H9 (cell line): Measurements from ENCODE around the gene ATP11B. TPM values are rescaled to one million over a fixed set of nuclear protein-coding genes. Genes with fewer than 3 reads are reported as not detected.

Source experiments
- DNase-seq: peaks from one replicate; pipeline ENCODE4 v3.0.0-alpha.2; 2017
- H2AFZ ChIP-seq: one replicate; pipeline ENCODE4 v1.6.1; 2013; ENCODE audit warnings: mild to moderate bottlenecking, low read length, control low read depth, moderate library complexity
- H2AK5ac ChIP-seq: 2 replicates; pipeline ENCODE4 v1.6.1; 2013; ENCODE audit warnings: low read length, control low read depth, mixed read lengths; ENCODE audit not compliant: insufficient read length
- H2BK120ac ChIP-seq: one replicate; pipeline ENCODE4 v1.6.1; 2013; ENCODE audit warnings: low read depth, mild to moderate bottlenecking, low read length, control low read depth, inconsistent platforms; ENCODE audit not compliant: poor library complexity, severe bottlenecking
- H2BK12ac ChIP-seq: 2 replicates; pipeline ENCODE4 v1.6.1; 2013; ENCODE audit warnings: low read length, control low read depth, mixed read lengths, low read depth; ENCODE audit not compliant: insufficient read length
- H2BK15ac ChIP-seq: 2 replicates; pipeline ENCODE4 v1.6.1; 2013; ENCODE audit warnings: low read depth, low read length, control low read depth
- H2BK20ac ChIP-seq: one replicate; pipeline ENCODE4 v1.6.1; 2013; ENCODE audit warnings: low read depth, mild to moderate bottlenecking, low read length, control low read depth, inconsistent platforms; ENCODE audit not compliant: poor library complexity, severe bottlenecking
- H2BK5ac ChIP-seq: 2 replicates; pipeline ENCODE4 v1.6.1; 2013; ENCODE audit warnings: low read length, control low read depth, mixed read lengths; ENCODE audit not compliant: insufficient read length
- H3K14ac ChIP-seq: 2 replicates; pipeline ENCODE4 v1.6.1; 2013; ENCODE audit warnings: low read length, control low read depth; ENCODE audit not compliant: insufficient read depth
- H3K18ac ChIP-seq: 2 replicates; pipeline ENCODE4 v1.6.1; 2013; ENCODE audit warnings: low read depth, mild to moderate bottlenecking, mixed read lengths, low read length, control low read depth; ENCODE audit not compliant: insufficient read length
- H3K23ac ChIP-seq: 2 replicates; pipeline ENCODE4 v1.6.1; 2013; ENCODE audit warnings: low read length, control low read depth, mixed read lengths, low read depth; ENCODE audit not compliant: insufficient read length
- H3K23me2 ChIP-seq: 2 replicates; pipeline ENCODE4 v1.6.1; 2013; ENCODE audit warnings: low read depth, mild to moderate bottlenecking, mixed read lengths, low read length, control low read depth; ENCODE audit not compliant: insufficient read length, poor library complexity, severe bottlenecking
- H3K27ac ChIP-seq: 2 replicates; pipeline ENCODE4 v1.5.1; 2013; ENCODE audit warnings: low read length, control low read depth, mixed read lengths, low read depth; ENCODE audit not compliant: insufficient read length
- H3K27me3 ChIP-seq: 2 replicates; pipeline ENCODE4 v1.6.1; 2013; ENCODE audit warnings: low read length, control low read depth, inconsistent platforms; ENCODE audit not compliant: insufficient read depth
- H3K4ac ChIP-seq: 2 replicates; pipeline ENCODE4 v1.6.1; 2013; ENCODE audit warnings: low read depth, mild to moderate bottlenecking, control low read depth, inconsistent platforms, low read length, moderate library complexity
- H3K4me1 ChIP-seq: 2 replicates; pipeline ENCODE4 v1.6.1; 2013; ENCODE audit warnings: low read length, control low read depth, inconsistent platforms; ENCODE audit not compliant: insufficient read depth
- H3K4me2 ChIP-seq: 2 replicates; pipeline ENCODE4 v1.6.1; 2013; ENCODE audit warnings: low read length, control low read depth, mixed read lengths; ENCODE audit not compliant: insufficient read length, insufficient read depth
- H3K56ac ChIP-seq: 2 replicates; pipeline ENCODE4 v1.6.1; 2013; ENCODE audit warnings: low read depth, mild to moderate bottlenecking, mixed read lengths, low read length, control low read depth; ENCODE audit not compliant: insufficient read length
- H3K79me1 ChIP-seq: 2 replicates; pipeline ENCODE4 v1.6.1; 2013; ENCODE audit warnings: low read depth, mild to moderate bottlenecking, moderate library complexity, low read length, control low read depth, inconsistent platforms; ENCODE audit not compliant: insufficient read depth, poor library complexity, severe bottlenecking
- H3K79me2 ChIP-seq: 2 replicates; pipeline ENCODE4 v1.6.1; 2013; ENCODE audit warnings: low read length, control low read depth, inconsistent platforms; ENCODE audit not compliant: insufficient read depth
- H3K9ac ChIP-seq: 2 replicates; pipeline ENCODE4 v1.6.1; 2013; ENCODE audit warnings: low read length, control low read depth, mixed read lengths; ENCODE audit not compliant: insufficient read length; ENCODE audit errors: extremely low read depth
- H3K9me3 ChIP-seq: one replicate; pipeline ENCODE4 v1.6.1; 2013; ENCODE audit warnings: low read depth, low read length, inconsistent platforms; ENCODE audit not compliant: control insufficient read depth
- H3T11ph ChIP-seq: one replicate; pipeline ENCODE4 v1.6.1; 2013; ENCODE audit warnings: mild to moderate bottlenecking, low read length, control low read depth, inconsistent platforms
- H4K20me1 ChIP-seq: one replicate; pipeline ENCODE4 v1.6.1; 2013; ENCODE audit not compliant: control insufficient read depth, insufficient read length, insufficient read depth
- H4K5ac ChIP-seq: 2 replicates; pipeline ENCODE4 v1.6.1; 2013; ENCODE audit warnings: low read depth, mild to moderate bottlenecking, mixed read lengths, low read length, control low read depth; ENCODE audit not compliant: insufficient read length
- H4K8ac ChIP-seq: replicated peaks from 2 replicates; pipeline ENCODE4 v1.6.1; 2013; ENCODE audit warnings: low read length, control low read depth, mixed read lengths, low read depth; ENCODE audit not compliant: insufficient read length
- H4K91ac ChIP-seq: 2 replicates; pipeline ENCODE4 v1.6.1; 2013; ENCODE audit warnings: low read depth, mild to moderate bottlenecking, moderate library complexity, mixed read lengths, low read length, control low read depth; ENCODE audit not compliant: insufficient read length
- H3K27ac Mint-ChIP-seq, 3 experiments: 2 replicates in 2 of 3; 3 replicates in 1 of 3; pipeline ENCODE4 v1.8.0; 2020 to 2021; ENCODE audit warnings: mixed read lengths in 3 of 3, mild to moderate bottlenecking in 1 of 3, moderate library complexity in 1 of 3
- H3K27me3 Mint-ChIP-seq: 2 replicates; pipeline ENCODE4 v1.8.0; 2021; ENCODE audit warnings: low read depth, mild to moderate bottlenecking, moderate library complexity, mixed read lengths
- H3K36me3 Mint-ChIP-seq, 3 experiments: 2 replicates in 2 of 3; 3 replicates in 1 of 3; pipeline ENCODE4 v1.8.0; 2020 to 2021; ENCODE audit warnings: low read depth in 3 of 3, mixed read lengths in 3 of 3; ENCODE audit not compliant: insufficient read depth in 1 of 3
- H3K4me1 Mint-ChIP-seq, 2 experiments: 2 replicates each; pipeline ENCODE4 v1.8.0; 2020; ENCODE audit warnings: mixed read lengths in 2 of 2
- H3K4me3 Mint-ChIP-seq, 2 experiments: 2 replicates in 1 of 2; 3 replicates in 1 of 2; pipeline ENCODE4 v1.8.0; 2020 to 2021; ENCODE audit warnings: mild to moderate bottlenecking in 2 of 2, mixed read lengths in 2 of 2, moderate library complexity in 1 of 2
- H3K9me3 Mint-ChIP-seq, 2 experiments: 2 replicates in 1 of 2; 3 replicates in 1 of 2; pipeline ENCODE4 v1.8.0; 2020; ENCODE audit warnings: mild to moderate bottlenecking in 2 of 2, mixed read lengths in 2 of 2, moderate library complexity in 1 of 2
- CTCF ChIP-seq: fragments of 200-600 bp; sonication (generic); conservative IDR thresholded peaks from 3 replicates; pipeline ENCODE4 v1.8.0; 2021; ENCODE audit warnings: antibody characterized with exemption, mild to moderate bottlenecking
- WGBS: extraction: QIAGEN DNeasy Blood & Tissue Kit; methylation state at CpG from one replicate; pipeline ENCODE4 v1.1.7; 2013; ENCODE audit warnings: missing lambda C conversion rate, low lambda C conversion rate, mixed read lengths; ENCODE audit not compliant: insufficient read length; ENCODE audit errors: extremely low coverage; 5-methylcytosine and 5-hydroxymethylcytosine counted together
- total RNA-seq: library from RNA; stranded (reverse); gene quantifications from 2 replicates; pipeline ENCODE4 v1.2.1, GENCODE V29; 2021

ATP11B gene
- total RNA-seq, 1 experiment from 2014 or later = 30.0 TPM

- no peaks in the 10 kb centered on the region; the same call in 1 of the 2 replicates for H3K79me2 ChIP-seq
Measured at GRCh38 chr3:182808041-182808770, 14.9 kb downstream of the ATP11B start.

More at GRCh38 chr3:182808041-182808770, 14.9 kb downstream of the ATP11B start:
- DNase-seq = no peak
- Histone ChIP-seq H3K18ac (no peak overlapping the region), H3K23ac (no peak overlapping the region), H2AFZ (no peak overlapping the region), H3K79me1 (no peaks in the 10 kb centered on the region), H3K14ac (no peak overlapping the region), H3K4ac (no peak overlapping the region), H3K9me3 (no peaks in the 10 kb centered on the region), H3T11ph (no peak overlapping the region), H2BK120ac (no peak overlapping the region), H3K27ac (no peak overlapping the region), H3K4me2 (no peak overlapping the region), H2BK15ac (no peak overlapping the region), H2BK12ac (no peak overlapping the region), H2BK5ac (no peak overlapping the region), H3K27me3 (no peaks in the 10 kb centered on the region), H4K20me1 (no peaks in the 10 kb centered on the region), H3K56ac (no peak overlapping the region), H4K5ac (no peak overlapping the region), H4K8ac (no peak overlapping the region), H2BK20ac (no peak overlapping the region), H3K9ac (no peak overlapping the region), H2AK5ac (no peak overlapping the region), H3K4me1 (no peaks in the 10 kb centered on the region), H3K23me2 (no peaks in the 10 kb centered on the region), H4K91ac (no peak overlapping the region)
- no peak for TF ChIP-seq CTCF
- Mint-ChIP-seq H3K27me3 (no peaks in the 10 kb centered on the region), H3K4me1 (peaks cover 5 to 6% of the 10 kb centered on the region in 2 experiments; a peak in 3 of 4 replicates), H3K4me3 (no peak overlapping the region), H3K27ac (no peak overlapping the region; a peak in 1 of 7 replicates), H3K9me3 (no peaks in the 10 kb centered on the region), H3K36me3 (no peaks in the 10 kb centered on the region)
- WGBS = no CpG with 5 or more reads among the region's 3 CpGs
